ENCODE results near the gene PLXDC2. TPM values are rescaled to one million over a fixed set of nuclear protein-coding genes. Genes with fewer than 3 reads are reported as not detected.

PLXDC2 gene
- total RNA-seq, 1 donor from 2014 or later: 51.3 TPM

- no peak overlapping the region for H3K4me3 ChIP-seq
- no peak overlapping the region for H3K27ac ChIP-seq
- H3K27me3 ChIP-seq: no peaks in the 10 kb centered on the region
- peaks cover 18% of the 10 kb centered on the region for H3K4me1 ChIP-seq
- H3K36me3 ChIP-seq: no peaks in the 10 kb centered on the region
- no peaks in the 10 kb centered on the region for H3K9me3 ChIP-seq
- no peak for DNase-seq (ENCODE audit: extremely low spot score in 2 of 2)
- TF ChIP-seq POLR2AphosphoS5 (IDR thresholded peaks at IDR 0.05; ENCODE audit: insufficient read depth in 1 of 2, low read depth in 1 of 2) (no peak), CTCF (IDR thresholded peaks at IDR 0.05) (no peak), POLR2A (IDR thresholded peaks at IDR 0.05) (no peak)
- intact Hi-C loops (cut with DNase I): no loop called here
These were observed 294.2 kb downstream of the PLXDC2 start for GRCh38 chr10:20110125-20111100.

- Histone ChIP-seq H3K4me3 (no peak overlapping the region), H3K27ac (no peak overlapping the region), H3K36me3 (no peaks in the 10 kb centered on the region), H3K27me3 (no peaks in the 10 kb centered on the region), H3K4me1 (peaks cover 9% of the 10 kb centered on the region), H3K9me3 (no peaks in the 10 kb centered on the region)
- TF ChIP-seq POLR2AphosphoS5 (IDR thresholded peaks at IDR 0.05; ENCODE audit: insufficient read depth in 1 of 2, low read depth in 1 of 2) (no peak), POLR2A (IDR thresholded peaks at IDR 0.05) (no peak), CTCF (IDR thresholded peaks at IDR 0.05) (no peak)
- intact Hi-C loops (cut with DNase I): no loop called here
- no peak for DNase-seq (ENCODE audit: extremely low spot score in 2 of 2)
These were observed 297.9 kb downstream of the PLXDC2 start for GRCh38 chr10:20114179-20114578.

GRCh38 chr10:20115894-20116293, 299.7 kb downstream of the PLXDC2 start:
- Histone ChIP-seq H3K9me3 (no peaks in the 10 kb centered on the region), H3K4me1 (no peaks in the 10 kb centered on the region), H3K27me3 (no peaks in the 10 kb centered on the region), H3K27ac (no peak overlapping the region), H3K4me3 (no peak overlapping the region), H3K36me3 (no peaks in the 10 kb centered on the region)
- DNase-seq (ENCODE audit: extremely low spot score in 2 of 2): no peak
- intact Hi-C loops (cut with DNase I): no loop called here
- TF ChIP-seq POLR2A (IDR thresholded peaks at IDR 0.05) (no peak), CTCF (IDR thresholded peaks at IDR 0.05) (no peak), POLR2AphosphoS5 (IDR thresholded peaks at IDR 0.05; ENCODE audit: insufficient read depth in 1 of 2, low read depth in 1 of 2) (no peak)

GRCh38 chr10:20117471-20117870, 301.2 kb downstream of the PLXDC2 start:
- no peaks in the 10 kb centered on the region for H3K36me3 ChIP-seq
- DNase-seq (ENCODE audit: extremely low spot score in 2 of 2): no peak
- H3K27me3 ChIP-seq: no peaks in the 10 kb centered on the region

More at GRCh38 chr10:20117471-20117870, 301.2 kb downstream of the PLXDC2 start:
- no peak overlapping the region for H3K27ac ChIP-seq
- no peaks in the 10 kb centered on the region for H3K9me3 ChIP-seq
- H3K4me3 ChIP-seq: no peak overlapping the region
- H3K4me1 ChIP-seq: no peaks in the 10 kb centered on the region
- intact Hi-C loops (cut with DNase I): no loop called here
- no peak for TF ChIP-seq POLR2A (IDR thresholded peaks at IDR 0.05)
- TF ChIP-seq POLR2AphosphoS5 (IDR thresholded peaks at IDR 0.05; ENCODE audit: insufficient read depth in 1 of 2, low read depth in 1 of 2): no peak
- no peak for TF ChIP-seq CTCF (IDR thresholded peaks at IDR 0.05)

Data from vagina (tissue), 2 donors.